ENCODE data around the gene CHRNA7.

- TF ChIP-seq EZH2 (IDR thresholded peaks at IDR 0.05), result no peak
- TF ChIP-seq POLR2AphosphoS5 (IDR thresholded peaks at IDR 0.05; ENCODE audit: borderline replicate concordance, low read depth, low read length), result no peak
- TF ChIP-seq FOXP2 (optimal IDR thresholded peaks at IDR 0.05; ENCODE audit: control extremely low read depth, extremely low read length, insufficient read depth), result no peak
These were observed 23.4 kb downstream of the CHRNA7 start for GRCh38 chr15:32053719-32054118.

All from SK-N-MC (cell line).